Measurements from ENCODE around the gene SNTG2.

Gene SNTG2

GRCh38 chr2:945104-945503 is 5.5 kb upstream of the SNTG2 start:
- Histone ChIP-seq H2AFZ (ENCODE audit: low read length) (no peak overlapping the region), H3K4me3 (ENCODE audit: low read length in 2 of 2) (no peak overlapping the region), H3K27me3 (ENCODE audit: control insufficient read depth in 3 of 3, insufficient read depth in 3 of 3, low read depth in 1 of 3, low read length in 3 of 3) (peaks cover 0 to 32% (median 11%) of the 10 kb centered on the region in 3 experiments), H3K79me1 (ENCODE audit: low read depth, low read length) (no peaks in the 10 kb centered on the region), H3K9me3 (replicated peaks in 1 of 2; ENCODE audit: control insufficient read depth in 2 of 2, insufficient read depth in 1 of 2, low read depth in 1 of 2, low read length in 2 of 2) (peaks cover 0 to 2% of the 10 kb centered on the region in 2 donors), H3K4me2 (ENCODE audit: insufficient read depth, low read length, poor library complexity, severe bottlenecking) (no peak overlapping the region), H2BK15ac (ENCODE audit: low read length) (no peak overlapping the region), H4K8ac (ENCODE audit: low read depth, low read length) (no peak overlapping the region), H3K4ac (ENCODE audit: low read length) (no peak overlapping the region), H3K36me3 (replicated peaks in 1 of 2; ENCODE audit: control insufficient read depth in 2 of 2, insufficient read depth in 2 of 2, low read length in 2 of 2) (no peaks in the 10 kb centered on the region), H3K18ac (ENCODE audit: low read length) (no peak overlapping the region), H3K27ac (replicated peaks; ENCODE audit: low read length) (no peak overlapping the region), H2BK12ac (ENCODE audit: low read length) (no peak overlapping the region), H2AK5ac (ENCODE audit: low read depth, low read length) (no peak overlapping the region), H2BK120ac (ENCODE audit: low read depth, low read length) (no peak overlapping the region), H3K9ac (ENCODE audit: low read depth, low read length, poor library complexity) (no peak overlapping the region), H2BK5ac (ENCODE audit: low read length) (no peak overlapping the region), H4K91ac (ENCODE audit: low read depth, low read length, poor library complexity) (no peak overlapping the region), H3K23ac (ENCODE audit: low read depth, low read length, poor library complexity) (no peak overlapping the region), H3K14ac (ENCODE audit: low read length) (no peak overlapping the region), H3K4me1 (ENCODE audit: control insufficient read depth in 2 of 2, insufficient read depth in 1 of 2, low read depth in 1 of 2, low read length in 2 of 2) (peaks cover 0 to 2% of the 10 kb centered on the region in 2 donors)
- WGBS, 2 donors (ENCODE audit: extremely low coverage in 2 of 2, insufficient read length in 2 of 2, insufficient replicate concordance in 1 of 2) = no CpG with 5 or more reads among the region's 5 CpGs
- DNase-seq (ENCODE audit: low spot score) = no peak

DNA sequence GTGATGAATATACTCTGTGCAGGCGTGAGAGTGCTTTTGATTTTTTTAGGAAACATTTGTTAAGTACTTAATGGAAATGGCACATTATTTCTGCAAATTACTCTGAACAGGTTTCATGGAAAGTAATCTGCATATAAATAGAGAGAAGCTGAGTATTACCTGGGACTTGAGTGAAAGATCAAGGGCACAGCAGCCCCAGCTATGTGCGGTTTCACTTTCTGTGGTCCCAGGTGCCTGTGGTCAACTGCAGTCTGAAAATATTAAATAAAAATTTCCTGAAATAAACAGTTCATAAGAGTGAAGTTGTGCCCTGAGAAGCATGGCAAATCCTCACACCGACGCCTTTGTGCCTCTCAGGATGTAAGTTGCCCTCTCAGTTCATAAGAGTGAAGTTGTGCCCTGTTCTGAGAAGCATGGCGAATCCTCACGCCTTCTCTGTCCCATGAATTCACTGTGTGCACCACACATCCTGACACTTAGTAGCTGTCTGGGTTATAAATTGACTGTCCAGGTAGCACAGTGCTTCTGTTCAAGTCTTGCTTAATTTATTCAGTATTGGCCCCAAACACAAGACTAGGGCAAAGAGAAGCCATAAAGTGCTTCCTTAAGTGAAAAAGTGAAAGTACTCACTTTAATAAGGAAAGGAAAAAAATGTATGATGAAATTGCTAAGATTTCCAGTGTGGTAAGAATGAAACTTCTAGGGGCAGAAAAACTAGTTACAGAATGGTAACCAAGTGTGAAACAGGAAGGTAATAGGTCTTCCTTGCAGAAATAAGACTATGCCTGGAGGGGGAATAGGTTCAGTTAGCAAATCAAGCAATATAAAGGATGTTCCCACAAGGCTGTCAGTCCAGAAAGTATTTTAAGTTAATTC is 4.3 kb upstream of the SNTG2 start:
- Histone ChIP-seq H2BK12ac (ENCODE audit: low read length) (no peak overlapping the region), H3K14ac (ENCODE audit: low read length) (no peak overlapping the region), H3K18ac (ENCODE audit: low read length) (no peak overlapping the region), H3K4me2 (ENCODE audit: insufficient read depth, low read length, poor library complexity, severe bottlenecking) (no peak overlapping the region), H3K36me3 (replicated peaks in 1 of 2; ENCODE audit: control insufficient read depth in 2 of 2, insufficient read depth in 2 of 2, low read length in 2 of 2) (no peaks in the 10 kb centered on the region), H2BK5ac (ENCODE audit: low read length) (no peak overlapping the region), H4K8ac (ENCODE audit: low read depth, low read length) (no peak overlapping the region), H3K4me1 (ENCODE audit: control insufficient read depth in 2 of 2, insufficient read depth in 1 of 2, low read depth in 1 of 2, low read length in 2 of 2) (peaks cover under 1 to 3% of the 10 kb centered on the region in 2 donors), H2BK15ac (ENCODE audit: low read length) (no peak overlapping the region), H3K4me3 (ENCODE audit: low read length in 2 of 2) (no peak overlapping the region), H3K9ac (ENCODE audit: low read depth, low read length, poor library complexity) (no peak overlapping the region), H2AFZ (ENCODE audit: low read length) (no peak overlapping the region), H2BK120ac (ENCODE audit: low read depth, low read length) (no peak overlapping the region), H3K79me1 (ENCODE audit: low read depth, low read length) (no peaks in the 10 kb centered on the region), H4K91ac (ENCODE audit: low read depth, low read length, poor library complexity) (no peak overlapping the region), H3K23ac (ENCODE audit: low read depth, low read length, poor library complexity) (no peak overlapping the region), H3K4ac (ENCODE audit: low read length) (no peak overlapping the region), H2AK5ac (ENCODE audit: low read depth, low read length) (no peak overlapping the region), H3K9me3 (replicated peaks in 1 of 2; ENCODE audit: control insufficient read depth in 2 of 2, insufficient read depth in 1 of 2, low read depth in 1 of 2, low read length in 2 of 2) (peaks cover 0 to 2% of the 10 kb centered on the region in 2 donors), H3K27me3 (ENCODE audit: control insufficient read depth in 3 of 3, insufficient read depth in 3 of 3, low read depth in 1 of 3, low read length in 3 of 3) (peaks cover 2 to 36% (median 15%) of the 10 kb centered on the region in 3 experiments), H3K27ac (replicated peaks; ENCODE audit: low read length) (no peak overlapping the region)
- no CpG with 5 or more reads among the region's 6 CpGs for WGBS, 2 donors (ENCODE audit: extremely low coverage in 2 of 2, insufficient read length in 2 of 2, insufficient replicate concordance in 1 of 2)
- DNase-seq (ENCODE audit: low spot score) = no peak

DNA sequence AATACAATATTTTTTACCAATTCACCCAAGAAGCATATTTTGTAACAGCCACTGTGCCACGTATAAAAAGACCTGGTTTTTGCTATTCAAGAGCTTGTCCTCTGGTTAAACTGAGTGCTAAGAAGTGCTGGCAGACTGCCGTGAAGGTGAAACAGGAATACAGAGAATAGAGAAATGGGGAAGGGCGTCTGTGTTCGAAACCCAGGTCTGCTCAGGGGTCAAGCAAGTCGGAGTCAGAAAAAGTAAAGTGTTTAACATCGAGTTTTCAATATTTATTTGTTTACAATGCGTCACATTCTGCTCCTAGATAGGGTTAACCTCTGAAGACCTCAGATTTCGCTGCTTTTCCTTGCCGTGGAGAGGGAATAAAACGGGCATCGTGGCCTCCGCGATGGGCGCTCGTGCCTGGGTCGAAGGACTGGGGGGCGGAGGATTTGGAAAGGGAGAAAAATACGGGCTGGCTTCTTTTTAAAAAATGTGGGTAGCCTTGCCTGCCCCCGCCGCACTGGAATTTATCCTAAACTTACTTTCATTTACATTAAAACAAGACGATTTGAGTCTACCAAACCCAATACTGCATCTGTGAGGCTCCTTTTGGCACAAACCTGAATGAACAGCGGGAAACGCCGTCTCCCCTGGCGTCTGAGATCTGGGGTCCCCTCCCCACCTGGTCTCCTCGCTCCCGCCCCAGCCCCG is 1.1 kb upstream of the SNTG2 start:
- no peak for DNase-seq (ENCODE audit: low spot score)
- Histone ChIP-seq H3K27ac (replicated peaks; ENCODE audit: low read length) (no peak overlapping the region), H3K79me1 (ENCODE audit: low read depth, low read length) (no peaks in the 10 kb centered on the region), H3K18ac (ENCODE audit: low read length) (peak overlapping the region; percentile 90), H3K27me3 (ENCODE audit: control insufficient read depth in 3 of 3, insufficient read depth in 3 of 3, low read depth in 1 of 3, low read length in 3 of 3) (peaks cover 4 to 66% (median 25%) of the 10 kb centered on the region in 3 experiments), H3K9ac (ENCODE audit: low read depth, low read length, poor library complexity) (peak overlapping the region; percentile 54), H2BK12ac (ENCODE audit: low read length) (no peak overlapping the region), H3K23ac (ENCODE audit: low read depth, low read length, poor library complexity) (peak overlapping the region; percentile 40), H2BK120ac (ENCODE audit: low read depth, low read length) (no peak overlapping the region), H3K36me3 (replicated peaks in 1 of 2; ENCODE audit: control insufficient read depth in 2 of 2, insufficient read depth in 2 of 2, low read length in 2 of 2) (no peaks in the 10 kb centered on the region), H4K91ac (ENCODE audit: low read depth, low read length, poor library complexity) (no peak overlapping the region), H2AK5ac (ENCODE audit: low read depth, low read length) (no peak overlapping the region), H3K14ac (ENCODE audit: low read length) (no peak overlapping the region), H2AFZ (ENCODE audit: low read length) (peak overlapping the region; percentile 59), H2BK15ac (ENCODE audit: low read length) (peak overlapping the region; percentile 22), H3K9me3 (replicated peaks in 1 of 2; ENCODE audit: control insufficient read depth in 2 of 2, insufficient read depth in 1 of 2, low read depth in 1 of 2, low read length in 2 of 2) (peaks cover 0 to 2% of the 10 kb centered on the region in 2 donors), H2BK5ac (ENCODE audit: low read length) (no peak overlapping the region), H3K4me1 (ENCODE audit: control insufficient read depth in 2 of 2, insufficient read depth in 1 of 2, low read depth in 1 of 2, low read length in 2 of 2) (peaks cover 3% of the 10 kb centered on the region in 2 donors), H3K4ac (ENCODE audit: low read length) (no peak overlapping the region), H4K8ac (ENCODE audit: low read depth, low read length) (no peak overlapping the region), H3K4me3 (ENCODE audit: low read length in 2 of 2) (peak overlapping the region in 1 of 2 donors; percentile 90), H3K4me2 (ENCODE audit: insufficient read depth, low read length, poor library complexity, severe bottlenecking) (peak overlapping the region; percentile 92)
- no CpG with 5 or more reads among the region's 28 CpGs for WGBS, 2 donors (ENCODE audit: extremely low coverage in 2 of 2, insufficient read length in 2 of 2, insufficient replicate concordance in 1 of 2)
